Measurements from ENCODE around the gene DMD.
A peak's percentile ranks its signal among the peaks of the same experiment; 100 is the strongest.
"Not testable (repeated sequence)": the region's sequence is repeated elsewhere in the genome, so short reads cannot be mapped to it uniquely, and the experiment has no call there.

The DMD gene

DNA sequence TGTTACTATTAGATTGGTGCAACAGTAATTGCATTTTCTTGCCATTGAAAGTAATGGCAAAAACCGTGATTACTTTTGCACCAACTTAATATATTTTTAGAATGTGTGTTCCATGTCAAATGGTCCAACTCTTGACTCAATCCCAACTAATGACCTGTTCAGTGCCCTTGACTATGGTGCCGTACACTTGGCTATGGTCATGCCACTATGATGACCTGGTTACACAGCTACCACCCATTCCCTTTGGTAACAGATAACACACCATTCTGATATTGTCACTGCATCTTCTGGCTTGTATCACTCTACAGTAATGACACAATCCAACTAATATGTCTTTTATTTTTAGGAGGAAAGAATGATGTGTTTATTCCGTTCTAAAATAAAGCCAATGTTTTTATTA is 469.4 kb downstream of the DMD start:
- in situ Hi-C loops (cut with HindIII; ENCODE audit: low pct_ligation_motif_present, low sequenced_read_pairs): no loop called here

DNA sequence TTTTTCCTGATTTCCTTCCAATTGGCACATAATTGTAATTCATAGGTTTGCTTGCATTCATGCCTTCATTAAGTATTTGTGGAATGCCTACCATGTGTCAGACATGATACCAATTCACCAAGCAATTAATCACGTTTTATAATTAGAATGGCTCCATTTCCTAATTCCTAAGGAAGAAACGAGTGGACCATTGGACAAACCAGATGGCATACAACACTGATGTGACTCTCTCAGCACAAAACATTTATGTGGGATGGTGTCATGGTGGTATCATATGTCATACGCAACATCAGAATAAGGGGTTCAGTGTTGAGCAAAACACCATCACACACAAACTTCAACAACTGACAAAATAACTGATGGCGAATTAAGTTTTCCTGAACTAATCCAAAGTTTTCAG is 502.8 kb downstream of the DMD start:
- TF ChIP-seq CTCF (IDR thresholded peaks at IDR 0.05; ENCODE audit: low read depth, low read length, missing control alignments): no peak
- Histone ChIP-seq H3K36me3 (replicated peaks) (no peaks in the 10 kb centered on the region), H3K27me3 (replicated peaks) (no peaks in the 10 kb centered on the region), H3K4me3 (ENCODE audit: low read depth, low read length) (no peak overlapping the region), H3K27ac (no peak overlapping the region)
- no peak for DNase-seq
- in situ Hi-C loops (cut with HindIII; ENCODE audit: low pct_ligation_motif_present, low sequenced_read_pairs): no loop called here

More for the DNA sequence above, 469.4 kb downstream of the DMD start:
- no peak for DNase-seq
- no peaks in the 10 kb centered on the region for H3K27me3 ChIP-seq (replicated peaks)
- H3K36me3 ChIP-seq (replicated peaks): no peaks in the 10 kb centered on the region
- TF ChIP-seq CTCF (IDR thresholded peaks at IDR 0.05; ENCODE audit: low read depth, low read length, missing control alignments): no peak
- no peak overlapping the region for H3K4me3 ChIP-seq (ENCODE audit: low read depth, low read length)
- no peak overlapping the region for H3K27ac ChIP-seq

- H3K4me3 ChIP-seq (ENCODE audit: low read depth, low read length); H3K36me3 ChIP-seq (replicated peaks); in situ Hi-C loops (cut with HindIII; ENCODE audit: low pct_ligation_motif_present, low sequenced_read_pairs); H3K27me3 ChIP-seq (replicated peaks); H3K27ac ChIP-seq; DNase-seq: not testable (repeated sequence)
Observed at GRCh38 chrX:32705385-32705784, 506.0 kb downstream of the DMD start.

- in situ Hi-C loops (cut with HindIII; ENCODE audit: low pct_ligation_motif_present, low sequenced_read_pairs): no loop called here
- no peak overlapping the region for H3K4me3 ChIP-seq (ENCODE audit: low read depth, low read length)
- no peaks in the 10 kb centered on the region for H3K27me3 ChIP-seq (replicated peaks)
- DNase-seq: no peak
- H3K27ac ChIP-seq: no peak overlapping the region
- no peaks in the 10 kb centered on the region for H3K36me3 ChIP-seq (replicated peaks)
- TF ChIP-seq CTCF (IDR thresholded peaks at IDR 0.05; ENCODE audit: low read depth, low read length, missing control alignments): peak; percentile 14
Observed at GRCh38 chrX:32687379-32687778, 524.0 kb downstream of the DMD start.

GRCh38 chrX:32678487-32678886 is 532.9 kb downstream of the DMD start:
- DNase-seq: no peak

DNA sequence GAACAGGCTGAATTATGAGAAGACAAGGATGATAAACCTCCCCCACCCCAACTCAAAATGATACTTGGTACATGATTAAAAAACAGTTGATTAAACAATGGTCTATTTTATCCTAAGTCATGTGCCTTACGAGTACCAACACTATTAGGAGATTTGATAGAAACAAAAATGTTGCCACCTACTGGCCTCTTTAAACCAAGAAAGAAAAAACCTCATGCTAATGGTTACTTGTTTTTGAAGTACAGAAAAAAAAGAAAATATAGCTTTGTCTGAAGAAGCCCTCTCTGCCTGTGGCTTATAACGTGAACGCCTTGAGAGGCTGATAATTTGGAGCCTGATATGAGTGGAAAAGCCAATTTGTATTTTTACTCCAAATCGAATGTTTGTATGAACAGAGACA is 538.2 kb downstream of the DMD start:
- no peak overlapping the region for H3K27ac ChIP-seq
- in situ Hi-C loops (cut with HindIII; ENCODE audit: low pct_ligation_motif_present, low sequenced_read_pairs): no loop called here
- H3K4me3 ChIP-seq (ENCODE audit: low read depth, low read length): no peak overlapping the region
- TF ChIP-seq CTCF (IDR thresholded peaks at IDR 0.05; ENCODE audit: low read depth, low read length, missing control alignments): no peak
- DNase-seq: peak; percentile 1
- H3K36me3 ChIP-seq (replicated peaks): no peaks in the 10 kb centered on the region
- H3K27me3 ChIP-seq (replicated peaks): no peaks in the 10 kb centered on the region

More at GRCh38 chrX:32678487-32678886, 532.9 kb downstream of the DMD start:
- no peaks in the 10 kb centered on the region for H3K27me3 ChIP-seq (replicated peaks)
- no peak overlapping the region for H3K27ac ChIP-seq
- H3K36me3 ChIP-seq (replicated peaks): no peaks in the 10 kb centered on the region
- no peak for TF ChIP-seq CTCF (IDR thresholded peaks at IDR 0.05; ENCODE audit: low read depth, low read length, missing control alignments)
- no peak overlapping the region for H3K4me3 ChIP-seq (ENCODE audit: low read depth, low read length)
- in situ Hi-C loops (cut with HindIII; ENCODE audit: low pct_ligation_motif_present, low sequenced_read_pairs): no loop called here

All from brain microvascular endothelial cell (primary cell).